CD4-positive, alpha-beta T cell (primary cell): ENCODE measurements around the gene GJB5. TPM values are rescaled to one million over a fixed set of nuclear protein-coding genes. Genes with fewer than 3 reads are reported as not detected.

Experiments
- ATAC-seq: fragments of 200-7000 bp; cut with Tn5 transposase; one replicate; pipeline ENCODE4 v1.10.0; 2022; ENCODE audit warnings: mild to moderate bottlenecking; ENCODE audit not compliant: poor library complexity
- CTCF ChIA-PET: fragments of 350-600 bp; sonication (Branson Sonifier 250); formaldehyde crosslinking; loops from one replicate; lab custom pipeline; 2021; ENCODE audit warnings: antibody characterized with exemption, inconsistent platforms; lab: Charles Lee
- POLR2A ChIA-PET: fragments of 350-600 bp; sonication (Branson Sonifier 250); formaldehyde crosslinking; loops from one replicate; lab custom pipeline; 2021; ENCODE audit warnings: antibody characterized with exemption, inconsistent platforms; lab: Charles Lee
- DNase-seq, 14 experiments: peaks; one replicate each; pipeline ENCODE4 v3.0.0-alpha.2; 2013 to 2020; ENCODE audit warnings: mixed read lengths in 2 of 14
- H3K27ac ChIP-seq, 2 donors: one replicate each; pipeline versions ENCODE4 v1.5.1 to v1.7.0; 2013; ENCODE audit warnings: low read length in 2 of 2, low read depth in 1 of 2, mild to moderate bottlenecking in 1 of 2
- H3K27me3 ChIP-seq, 2 experiments: 1 replicate in 1 of 2; 2 replicates in 1 of 2; pipeline versions ENCODE4 v1.6.1 to v1.7.0; 2013; ENCODE audit warnings: low read length in 2 of 2, control low read depth in 1 of 2, mild to moderate bottlenecking in 1 of 2, moderate library complexity in 1 of 2; ENCODE audit not compliant: insufficient read depth in 2 of 2, control insufficient read depth in 1 of 2
- H3K36me3 ChIP-seq: one replicate; pipeline ENCODE4 v1.6.1; 2013; ENCODE audit warnings: low read length, control low read depth; ENCODE audit not compliant: insufficient read depth
- H3K4me1 ChIP-seq: one replicate; pipeline ENCODE4 v1.6.1; 2013; ENCODE audit warnings: low read length, control low read depth; ENCODE audit not compliant: insufficient read depth
- H3K4me3 ChIP-seq: one replicate; pipeline ENCODE4 v1.5.1; 2013; ENCODE audit warnings: mild to moderate bottlenecking, low read length, moderate library complexity
- H3K9me3 ChIP-seq, 2 experiments: 1 replicate in 1 of 2; 2 replicates in 1 of 2; pipeline versions ENCODE4 v1.6.1 to v1.7.0; 2013; ENCODE audit warnings: low read length in 2 of 2, mild to moderate bottlenecking in 2 of 2, control low read depth in 1 of 2, moderate library complexity in 1 of 2; ENCODE audit not compliant: control insufficient read depth in 1 of 2, insufficient read depth in 1 of 2
- H3K27ac Mint-ChIP-seq: one replicate; pipeline ENCODE4 v1.8.0; 2020; ENCODE audit warnings: mixed read lengths
- H3K27me3 Mint-ChIP-seq: one replicate; pipeline ENCODE4 v1.8.0; 2021; ENCODE audit warnings: mixed read lengths
- H3K36me3 Mint-ChIP-seq: one replicate; pipeline ENCODE4 v1.8.0; 2021; ENCODE audit warnings: low read depth, mixed read lengths
- H3K4me1 Mint-ChIP-seq: one replicate; pipeline ENCODE4 v1.8.0; 2021; ENCODE audit warnings: low read depth, mixed read lengths
- H3K4me3 Mint-ChIP-seq: one replicate; pipeline ENCODE4 v1.8.0; 2020; ENCODE audit warnings: mild to moderate bottlenecking, mixed read lengths
- H3K9me3 Mint-ChIP-seq: one replicate; pipeline ENCODE4 v1.8.0; 2020; ENCODE audit warnings: mixed read lengths
- intact Hi-C, 2 experiments: fragments of 100-400 bp; cut with DNase I in 1 of 2; cut with micrococcal nuclease in 1 of 2; formaldehyde crosslinking; loops; one replicate each; pipeline versions ENCODE4 v1.15.1 to v1.9.0; 2023 to 2025; cut with DNase I, micrococcal nuclease
- total RNA-seq, 174 experiments: library from RNA in 2 of 174; stranded (reverse) in 2 of 174; gene quantifications; one replicate each; pipeline ENCODE4 v1.2.3 and lab custom pipeline; 2021 to 2026
- TF ChIP-seq, protein P1 (sequence below): fragments of 200-600 bp; IDR thresholded peaks from one replicate; pipeline ENCODE4 v1.8.0; 2022; ENCODE audit warnings: antibody characterized with exemption, mild to moderate bottlenecking

GJB5 gene
- total RNA-seq, 2 experiments from 2014 or later: not detected

DNA sequence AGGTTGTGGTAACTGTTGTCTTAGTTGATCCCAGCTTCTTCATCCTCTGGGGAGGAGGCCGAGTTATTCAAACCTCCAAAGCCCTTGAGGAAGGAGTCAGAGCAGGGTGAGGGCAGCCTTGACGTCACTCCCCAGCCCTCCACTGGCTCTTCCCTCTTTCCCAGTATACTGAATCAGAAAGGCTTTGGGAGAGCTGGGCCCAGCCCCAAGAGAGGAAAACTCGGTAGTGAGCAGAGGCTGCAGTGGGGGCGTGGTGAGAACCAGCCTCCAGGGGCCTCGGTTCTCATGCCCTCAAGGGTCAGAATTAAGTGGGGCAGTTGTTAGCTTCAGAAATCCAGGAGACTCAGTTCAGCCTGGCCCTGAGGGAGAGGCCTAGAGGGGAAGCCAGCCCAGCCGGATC is 36.1 kb downstream of the GJB5 start:
- H3K9me3 Mint-ChIP-seq: no peaks in the 10 kb centered on the region

DNA sequence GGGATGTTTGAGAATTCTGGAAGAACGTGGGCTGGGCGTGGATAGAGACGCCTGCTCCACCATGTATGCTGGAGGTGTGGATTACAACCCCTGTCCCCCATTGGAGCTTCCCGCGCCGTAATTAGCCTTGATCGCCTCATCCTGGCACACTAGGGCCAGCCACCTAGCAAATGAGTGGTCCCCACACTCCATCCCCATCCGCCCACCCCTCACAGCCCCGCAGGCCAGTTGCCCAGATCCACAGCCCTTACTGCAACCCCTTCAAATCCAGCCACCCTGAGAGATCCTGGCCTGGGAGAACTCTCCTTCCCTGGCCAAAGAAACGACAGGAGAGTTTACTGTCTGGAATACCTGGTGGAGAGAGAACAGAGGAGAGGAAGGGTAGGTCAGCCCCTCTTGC is 37.6 kb downstream of the GJB5 start:
- TF ChIP-seq, protein P1, sequence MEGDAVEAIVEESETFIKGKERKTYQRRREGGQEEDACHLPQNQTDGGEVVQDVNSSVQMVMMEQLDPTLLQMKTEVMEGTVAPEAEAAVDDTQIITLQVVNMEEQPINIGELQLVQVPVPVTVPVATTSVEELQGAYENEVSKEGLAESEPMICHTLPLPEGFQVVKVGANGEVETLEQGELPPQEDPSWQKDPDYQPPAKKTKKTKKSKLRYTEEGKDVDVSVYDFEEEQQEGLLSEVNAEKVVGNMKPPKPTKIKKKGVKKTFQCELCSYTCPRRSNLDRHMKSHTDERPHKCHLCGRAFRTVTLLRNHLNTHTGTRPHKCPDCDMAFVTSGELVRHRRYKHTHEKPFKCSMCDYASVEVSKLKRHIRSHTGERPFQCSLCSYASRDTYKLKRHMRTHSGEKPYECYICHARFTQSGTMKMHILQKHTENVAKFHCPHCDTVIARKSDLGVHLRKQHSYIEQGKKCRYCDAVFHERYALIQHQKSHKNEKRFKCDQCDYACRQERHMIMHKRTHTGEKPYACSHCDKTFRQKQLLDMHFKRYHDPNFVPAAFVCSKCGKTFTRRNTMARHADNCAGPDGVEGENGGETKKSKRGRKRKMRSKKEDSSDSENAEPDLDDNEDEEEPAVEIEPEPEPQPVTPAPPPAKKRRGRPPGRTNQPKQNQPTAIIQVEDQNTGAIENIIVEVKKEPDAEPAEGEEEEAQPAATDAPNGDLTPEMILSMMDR: no peak
- Mint-ChIP-seq H3K4me3 (no peak overlapping the region), H3K9me3 (no peaks in the 10 kb centered on the region), H3K36me3 (no peaks in the 10 kb centered on the region), H3K4me1 (peaks cover 4% of the 10 kb centered on the region), H3K27me3 (peaks cover 35% of the 10 kb centered on the region), H3K27ac (no peak overlapping the region)
- DNase-seq (no peak), ATAC-seq (no peak)
- no peak overlapping the region for H3K4me3 ChIP-seq
- intact Hi-C loops: no loop called here
- H3K27ac ChIP-seq: no peak overlapping the region
- peaks cover 8% of the 10 kb centered on the region for H3K4me1 ChIP-seq
- ChIA-PET POLR2A (no interaction called here), CTCF (no interaction called here)
- no peaks in the 10 kb centered on the region for H3K9me3 ChIP-seq
- H3K27me3 ChIP-seq: peaks cover 15 to 22% of the 10 kb centered on the region in 2 experiments
- no peaks in the 10 kb centered on the region for H3K36me3 ChIP-seq

More for the DNA sequence above, 36.1 kb downstream of the GJB5 start:
- Histone ChIP-seq H3K4me1 (peaks cover 10% of the 10 kb centered on the region), H3K27ac (no peak overlapping the region), H3K9me3 (no peaks in the 10 kb centered on the region), H3K36me3 (no peaks in the 10 kb centered on the region), H3K4me3 (no peak overlapping the region), H3K27me3 (peaks cover 15 to 29% of the 10 kb centered on the region in 2 experiments)
- POLR2A ChIA-PET: no interaction called here
- no peak overlapping the region for H3K4me3 Mint-ChIP-seq
- peaks cover 9% of the 10 kb centered on the region for H3K4me1 Mint-ChIP-seq
- H3K27me3 Mint-ChIP-seq: peaks cover 42% of the 10 kb centered on the region
- ATAC-seq (no peak), DNase-seq (no peak)
- TF ChIP-seq, protein P1: no peak
- intact Hi-C loops: no loop called here
- H3K36me3 Mint-ChIP-seq: no peaks in the 10 kb centered on the region
- CTCF ChIA-PET: no interaction called here
- no peak overlapping the region for H3K27ac Mint-ChIP-seq

DNA sequence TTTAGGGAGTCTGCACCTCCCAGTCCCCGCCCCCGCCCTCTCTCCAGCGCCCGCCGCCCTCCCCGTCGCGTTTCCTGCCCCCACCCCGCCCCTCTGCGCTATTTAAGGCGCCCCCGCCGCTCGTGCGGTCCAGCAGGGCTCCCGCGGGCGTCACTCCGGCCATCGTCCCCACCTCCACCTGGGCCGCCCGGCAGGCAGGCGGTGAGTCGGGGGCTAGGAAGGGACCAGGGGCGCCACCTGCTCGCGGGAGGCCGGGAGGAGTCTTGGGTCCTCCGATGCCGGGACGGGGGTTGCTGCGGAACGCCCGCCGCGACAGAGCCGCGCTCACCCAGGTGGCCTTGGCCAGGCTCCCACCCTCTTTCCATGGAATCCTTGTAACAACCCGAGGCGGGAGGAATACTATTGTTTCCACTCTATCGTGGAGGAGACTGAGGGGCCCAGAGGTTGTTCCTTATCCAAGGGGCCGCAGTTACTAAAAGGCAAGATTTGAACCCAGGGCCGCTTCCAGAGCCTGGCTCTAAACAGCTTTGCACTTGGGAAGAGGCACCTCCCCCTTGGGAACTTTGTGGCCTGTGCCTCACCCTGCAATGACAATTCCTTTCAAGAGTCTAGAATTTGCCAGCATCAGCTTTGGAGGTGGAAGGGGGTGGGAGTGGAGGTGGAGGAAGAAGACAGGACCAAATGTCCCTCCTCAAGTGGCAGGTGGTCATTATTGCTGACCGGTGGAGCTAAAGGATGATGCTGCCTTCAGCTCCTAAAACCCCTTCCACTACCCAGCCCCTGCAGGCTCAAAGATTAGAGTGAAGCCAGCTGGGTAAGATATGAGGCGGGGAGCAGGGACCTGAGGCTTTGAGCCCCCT is 38.3 kb downstream of the GJB5 start, which contains the start of gene GJA4:
GJA4 (plus strand) TSS at position 132 of the 860 bp plus-strand sequence. CDS start 1,215 bp downstream, outside the sequence.
- peaks cover 8% of the 10 kb centered on the region for H3K4me1 ChIP-seq
- peaks cover 15 to 22% of the 10 kb centered on the region in 2 experiments for H3K27me3 ChIP-seq
- DNase-seq (peak in 1 of 14 experiments; percentile 12), ATAC-seq (no peak)
- H3K36me3 Mint-ChIP-seq: no peaks in the 10 kb centered on the region
- H3K27ac Mint-ChIP-seq: no peak within 1 kb of the TSS
- ChIA-PET CTCF (no interaction called here), POLR2A (no interaction called here)
- no peak within 1 kb of the TSS for H3K27ac ChIP-seq
- H3K9me3 Mint-ChIP-seq: no peaks in the 10 kb centered on the region
- H3K27me3 Mint-ChIP-seq: peaks cover 28% of the 10 kb centered on the region
- intact Hi-C loops: no loop called here
- H3K4me3 ChIP-seq: no peak within 1 kb of the TSS
- no peaks in the 10 kb centered on the region for H3K9me3 ChIP-seq
- peaks cover 4% of the 10 kb centered on the region for H3K4me1 Mint-ChIP-seq
- no peak within 1 kb of the TSS for H3K4me3 Mint-ChIP-seq
- TF ChIP-seq, protein P1: no peak
- no peaks in the 10 kb centered on the region for H3K36me3 ChIP-seq
